Stomach smooth muscle (tissue), 2 donors: Measurements from ENCODE around the gene NUP210L.
"Not testable (repeated sequence)": the region's sequence is repeated elsewhere in the genome, so short reads cannot be mapped to it uniquely, and the experiment has no call there.

Source experiments
- H3K27ac ChIP-seq: one replicate; pipeline ENCODE4 v1.7.0; 2013; ENCODE audit warnings: mild to moderate bottlenecking, low read length, inconsistent platforms
- H3K27me3 ChIP-seq, 2 donors: one replicate each; pipeline ENCODE4 v1.7.0; 2013; ENCODE audit warnings: low read length in 2 of 2; ENCODE audit not compliant: insufficient read depth in 2 of 2, control insufficient read depth in 1 of 2
- H3K36me3 ChIP-seq, 2 donors: one replicate each; pipeline ENCODE4 v1.7.0; 2013; ENCODE audit warnings: low read length in 2 of 2; ENCODE audit not compliant: control insufficient read depth in 2 of 2, insufficient read depth in 2 of 2
- H3K4me1 ChIP-seq: one replicate; pipeline ENCODE4 v1.7.0; 2013; ENCODE audit warnings: low read length; ENCODE audit not compliant: control insufficient read depth, insufficient read depth
- H3K4me3 ChIP-seq, 2 donors: one replicate each; pipeline ENCODE4 v1.7.0; 2013; ENCODE audit warnings: low read length in 2 of 2
- H3K9ac ChIP-seq, 2 donors: one replicate each; pipeline ENCODE4 v1.7.0; 2013; ENCODE audit warnings: low read length in 2 of 2, mild to moderate bottlenecking in 1 of 2
- H3K9me3 ChIP-seq, 2 donors: one replicate each; pipeline ENCODE4 v1.7.0; 2013; ENCODE audit warnings: low read length in 2 of 2; ENCODE audit not compliant: control insufficient read depth in 2 of 2
- donor health status: healthy.
- donor health status: Pancreatic carcinoma.

Gene NUP210L

GRCh38 chr1:154047436-154047835 is 107.4 kb downstream of the NUP210L start:
- H3K9me3 ChIP-seq, H3K27me3 ChIP-seq, H3K36me3 ChIP-seq, H3K27ac ChIP-seq, H3K4me3 ChIP-seq, H3K4me1 ChIP-seq, H3K9ac ChIP-seq: not testable (repeated sequence)

GRCh38 chr1:154033697-154034096 is 121.2 kb downstream of the NUP210L start:
- H3K4me3 ChIP-seq, H3K27me3 ChIP-seq, H3K9me3 ChIP-seq, H3K27ac ChIP-seq, H3K4me1 ChIP-seq, H3K9ac ChIP-seq, H3K36me3 ChIP-seq: not testable (repeated sequence)

GRCh38 chr1:154019940-154020339 is 134.9 kb downstream of the NUP210L start:
- no peaks in the 10 kb centered on the region for H3K27me3 ChIP-seq
- H3K9ac ChIP-seq: no peak overlapping the region
- no peaks in the 10 kb centered on the region for H3K36me3 ChIP-seq
- no peak overlapping the region for H3K4me3 ChIP-seq
- H3K4me1 ChIP-seq: no peaks in the 10 kb centered on the region
- no peak overlapping the region for H3K27ac ChIP-seq
- H3K9me3 ChIP-seq: no peaks in the 10 kb centered on the region

- Histone ChIP-seq H3K4me3 (no peak overlapping the region), H3K9ac (no peak overlapping the region), H3K9me3 (no peaks in the 10 kb centered on the region), H3K4me1 (no peaks in the 10 kb centered on the region), H3K36me3 (no peaks in the 10 kb centered on the region), H3K27ac (no peak overlapping the region), H3K27me3 (no peaks in the 10 kb centered on the region)
Measured at GRCh38 chr1:154019269-154019668, 135.6 kb downstream of the NUP210L start.

- no peak overlapping the region for H3K27ac ChIP-seq
- H3K9ac ChIP-seq: no peak overlapping the region
- H3K9me3 ChIP-seq: no peaks in the 10 kb centered on the region
- no peaks in the 10 kb centered on the region for H3K36me3 ChIP-seq
- no peak overlapping the region for H3K4me3 ChIP-seq
- no peaks in the 10 kb centered on the region for H3K27me3 ChIP-seq
- no peaks in the 10 kb centered on the region for H3K4me1 ChIP-seq
Measured at GRCh38 chr1:154014154-154014907, 140.5 kb downstream of the NUP210L start.

- H3K27me3 ChIP-seq, H3K4me1 ChIP-seq, H3K27ac ChIP-seq, H3K36me3 ChIP-seq, H3K4me3 ChIP-seq, H3K9ac ChIP-seq, H3K9me3 ChIP-seq: not testable (repeated sequence)
Measured at GRCh38 chr1:154012543-154012942, 142.3 kb downstream of the NUP210L start.

- Histone ChIP-seq H3K27ac (no peak overlapping the region), H3K27me3 (no peaks in the 10 kb centered on the region), H3K4me3 (no peak overlapping the region), H3K9ac (no peak overlapping the region), H3K4me1 (no peaks in the 10 kb centered on the region), H3K9me3 (no peaks in the 10 kb centered on the region), H3K36me3 (no peaks in the 10 kb centered on the region)
Measured at GRCh38 chr1:154012129-154012528, 142.7 kb downstream of the NUP210L start.

- no peak overlapping the region for H3K4me3 ChIP-seq
- no peaks in the 10 kb centered on the region for H3K9me3 ChIP-seq
- H3K9ac ChIP-seq: no peak overlapping the region
- no peaks in the 10 kb centered on the region for H3K36me3 ChIP-seq
- no peaks in the 10 kb centered on the region for H3K27me3 ChIP-seq
- no peaks in the 10 kb centered on the region for H3K4me1 ChIP-seq
- H3K27ac ChIP-seq: no peak overlapping the region
Measured at GRCh38 chr1:154006136-154006535, 148.7 kb downstream of the NUP210L start.

GRCh38 chr1:154000420-154000819 is 154.5 kb downstream of the NUP210L start:
- Histone ChIP-seq H3K36me3 (peaks cover under 1 to 2% of the 10 kb centered on the region in 2 donors), H3K9me3 (no peaks in the 10 kb centered on the region), H3K4me1 (no peaks in the 10 kb centered on the region), H3K4me3 (no peak overlapping the region), H3K27me3 (no peaks in the 10 kb centered on the region), H3K9ac (no peak overlapping the region), H3K27ac (no peak overlapping the region)

GRCh38 chr1:153996882-153997281 is 158.0 kb downstream of the NUP210L start:
- H3K4me1 ChIP-seq: peaks cover 13% of the 10 kb centered on the region
- not testable (repeated sequence) for H3K4me3 ChIP-seq, H3K9ac ChIP-seq, H3K9me3 ChIP-seq, H3K27ac ChIP-seq, H3K27me3 ChIP-seq
- H3K36me3 ChIP-seq: peaks cover 12% of the 10 kb centered on the region in 2 donors

GRCh38 chr1:153995640-153996039 is 159.2 kb downstream of the NUP210L start:
- Histone ChIP-seq H3K4me3 (no peak overlapping the region), H3K36me3 (peaks cover 12 to 18% of the 10 kb centered on the region in 2 donors), H3K9ac (no peak overlapping the region), H3K27me3 (no peaks in the 10 kb centered on the region), H3K4me1 (peaks cover 20% of the 10 kb centered on the region), H3K27ac (no peak overlapping the region), H3K9me3 (no peaks in the 10 kb centered on the region)
